Thyroid gland (tissue), 4 donors: Measurements from ENCODE around the gene CUL2. TPM values are rescaled to one million over a fixed set of nuclear protein-coding genes. Genes with fewer than 3 reads are reported as not detected.
"Not testable (repeated sequence)": the region's sequence is repeated elsewhere in the genome, so short reads cannot be mapped to it uniquely, and the experiment has no call there.

ENCODE experiments used
- DNase-seq, 2 donors: peaks; one replicate each; pipeline ENCODE4 v3.0.0-alpha.2; 2019
- H3K27ac ChIP-seq, 3 donors: fragments of 200-600 bp; sonication (generic); 1 replicate in 2 of 3; 2 replicates in 1 of 3; pipeline ENCODE4 v1.5.1; 2016 to 2019; ENCODE audit warnings: mild to moderate bottlenecking in 1 of 3, moderate library complexity in 1 of 3
- H3K27me3 ChIP-seq: fragments of 200-600 bp; sonication (generic); one replicate; pipeline ENCODE4 v1.5.1; 2019
- H3K36me3 ChIP-seq, 2 donors: fragments of 200-600 bp; sonication (generic); one replicate each; pipeline ENCODE4 v1.5.1; 2016 to 2019
- H3K4me1 ChIP-seq, 2 donors: fragments of 200-600 bp; sonication (generic); one replicate each; pipeline ENCODE4 v1.5.1; 2017 to 2019
- H3K4me3 ChIP-seq, 3 donors: fragments of 200-600 bp; sonication (generic); replicated peaks in 1 of 3; 1 replicate in 2 of 3; 2 replicates in 1 of 3; pipeline ENCODE4 v1.5.1; 2016; ENCODE audit warnings: mild to moderate bottlenecking in 1 of 3
- H3K9me3 ChIP-seq: fragments of 200-600 bp; sonication (generic); one replicate; pipeline ENCODE4 v1.5.1; 2017
- POLR2A ChIP-seq, 2 donors: fragments of 450-650 bp; IDR thresholded peaks; one replicate each; pipeline ENCODE4 v1.6.1; 2017; ENCODE audit warnings: antibody characterized with exemption in 2 of 2, mild to moderate bottlenecking in 2 of 2, moderate library complexity in 1 of 2
- WGBS, 2 donors: methylation state at CpG; one replicate each; pipeline ENCODE4 v1.1.5; 2017; 5-methylcytosine and 5-hydroxymethylcytosine counted together
- intact Hi-C: fragments of 100-400 bp; cut with DNase I; formaldehyde crosslinking; loops from one replicate; pipeline ENCODE4 v1.15.1; 2023
- total RNA-seq, 4 donors: library from RNA; depleted of rRNA; stranded (reverse); fragments of >200 nt; gene quantifications; one replicate each; pipeline ENCODE4 v1.2.3, GENCODE V29; 2016
- TF ChIP-seq, protein P1 (sequence below), 6 experiments: fragments of 200-600 bp in 3 of 6; fragments of 450-650 bp in 3 of 6; sonication (generic) in 3 of 6; IDR thresholded peaks; one replicate each; pipeline ENCODE4 v1.5.1; 2016 to 2019; ENCODE audit warnings: antibody characterized with exemption in 6 of 6, mild to moderate bottlenecking in 2 of 6, inconsistent platforms in 1 of 6, moderate library complexity in 1 of 6

CUL2 gene
- total RNA-seq, 4 donors from 2014 or later: 16.5 to 19.0 (median 18.2) TPM

- peak overlapping the region; percentile 70 to 89 (median 85) for H3K27ac ChIP-seq
- H3K36me3 ChIP-seq, intact Hi-C loops, H3K9me3 ChIP-seq, H3K4me3 ChIP-seq, H3K27me3 ChIP-seq, DNase-seq: not testable (repeated sequence)
- WGBS, 2 donors: 92 to 93% methylated on average over 8 of the region's 8 CpGs
- peaks cover 35 to 45% of the 10 kb centered on the region in 2 donors for H3K4me1 ChIP-seq
- TF ChIP-seq, protein P1, sequence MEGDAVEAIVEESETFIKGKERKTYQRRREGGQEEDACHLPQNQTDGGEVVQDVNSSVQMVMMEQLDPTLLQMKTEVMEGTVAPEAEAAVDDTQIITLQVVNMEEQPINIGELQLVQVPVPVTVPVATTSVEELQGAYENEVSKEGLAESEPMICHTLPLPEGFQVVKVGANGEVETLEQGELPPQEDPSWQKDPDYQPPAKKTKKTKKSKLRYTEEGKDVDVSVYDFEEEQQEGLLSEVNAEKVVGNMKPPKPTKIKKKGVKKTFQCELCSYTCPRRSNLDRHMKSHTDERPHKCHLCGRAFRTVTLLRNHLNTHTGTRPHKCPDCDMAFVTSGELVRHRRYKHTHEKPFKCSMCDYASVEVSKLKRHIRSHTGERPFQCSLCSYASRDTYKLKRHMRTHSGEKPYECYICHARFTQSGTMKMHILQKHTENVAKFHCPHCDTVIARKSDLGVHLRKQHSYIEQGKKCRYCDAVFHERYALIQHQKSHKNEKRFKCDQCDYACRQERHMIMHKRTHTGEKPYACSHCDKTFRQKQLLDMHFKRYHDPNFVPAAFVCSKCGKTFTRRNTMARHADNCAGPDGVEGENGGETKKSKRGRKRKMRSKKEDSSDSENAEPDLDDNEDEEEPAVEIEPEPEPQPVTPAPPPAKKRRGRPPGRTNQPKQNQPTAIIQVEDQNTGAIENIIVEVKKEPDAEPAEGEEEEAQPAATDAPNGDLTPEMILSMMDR (IDR thresholded peaks at IDR 0.05): peak in 3 of 6 experiments; percentile 32 to 60 (median 47)
Measured at GRCh38 chr10:34974364-34975065, 115.6 kb downstream of the CUL2 start.

DNA sequence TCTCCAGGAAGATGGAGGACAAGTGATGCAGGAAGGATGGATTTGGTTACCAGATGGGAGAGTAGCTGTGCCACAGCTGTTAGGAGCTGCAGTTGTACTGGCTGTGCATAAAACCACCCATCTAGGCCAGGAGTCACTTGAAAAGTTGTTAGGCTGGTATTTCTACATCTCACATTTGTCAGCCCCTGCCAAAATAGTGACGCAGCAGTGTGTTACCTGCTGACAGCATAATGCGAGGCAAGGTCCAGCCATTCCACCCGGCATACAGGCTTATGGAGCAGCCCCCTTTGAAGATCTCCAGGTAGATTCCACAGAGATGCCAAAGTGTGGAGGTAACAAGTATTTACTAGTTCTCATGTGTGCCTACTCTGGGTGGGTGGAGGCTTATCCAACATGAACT is 116.4 kb downstream of the CUL2 start:
- H3K27me3 ChIP-seq, H3K9me3 ChIP-seq, H3K4me3 ChIP-seq, H3K36me3 ChIP-seq, intact Hi-C loops: not testable (repeated sequence)
- 22 to 34% methylated on average over 2 to 3 of the region's 3 CpGs for WGBS, 2 donors
- peak in 1 of 2 donors; percentile 51 for TF ChIP-seq POLR2A (IDR thresholded peaks at IDR 0.05)
- peak overlapping the region; percentile 70 to 89 (median 85) for H3K27ac ChIP-seq
- peak; percentile 87 to 89 for DNase-seq
- peaks cover 35 to 45% of the 10 kb centered on the region in 2 donors for H3K4me1 ChIP-seq

DNA sequence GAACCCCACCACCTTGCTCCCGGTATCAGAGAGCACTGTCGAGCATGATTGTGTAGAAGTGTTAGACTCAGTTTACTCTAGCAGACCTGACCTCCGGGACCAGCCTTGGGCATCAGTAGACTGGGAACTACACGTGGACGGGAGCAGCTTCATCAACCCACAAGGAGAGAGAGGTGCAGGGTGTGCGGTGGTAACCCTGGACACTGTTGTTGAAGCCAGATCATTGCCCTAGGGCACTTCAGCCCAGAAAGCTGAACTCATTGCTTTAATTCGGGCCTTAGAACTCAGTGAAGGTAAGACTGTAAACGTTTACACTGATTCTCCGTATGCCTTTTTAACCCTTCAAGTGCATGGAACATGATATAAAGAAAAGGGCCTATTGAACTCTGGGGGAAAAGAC is 117.0 kb downstream of the CUL2 start:
- 49% methylated on average over 9 of the region's 9 CpGs for WGBS, 2 donors
- DNase-seq: peak in 1 of 2 donors; percentile 40
- H3K4me3 ChIP-seq, H3K27me3 ChIP-seq, H3K36me3 ChIP-seq, intact Hi-C loops, H3K9me3 ChIP-seq: not testable (repeated sequence)
- Histone ChIP-seq H3K27ac (peak overlapping the region; percentile 68 to 89 (median 85)), H3K4me1 (peaks cover 35 to 48% of the 10 kb centered on the region in 2 donors)

DNA sequence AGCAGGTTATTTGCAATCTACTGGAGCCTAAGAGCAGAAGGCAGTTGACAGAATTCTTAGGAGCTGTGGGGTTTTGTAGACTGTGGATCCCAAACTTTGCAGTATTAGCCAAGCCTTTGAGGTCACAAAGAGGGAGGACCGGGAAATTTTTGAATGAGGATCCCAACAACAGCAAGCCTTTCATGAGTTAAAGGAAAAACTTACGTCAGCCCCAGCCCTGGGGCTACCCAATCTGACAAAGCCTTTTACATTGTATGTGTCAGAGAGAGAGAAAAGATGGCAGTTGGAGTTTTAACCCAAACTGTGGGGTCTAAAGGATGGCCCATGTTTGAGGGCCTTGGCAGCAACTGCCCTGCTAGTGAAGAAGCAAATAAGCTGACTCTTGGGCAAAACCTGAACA is 117.5 kb downstream of the CUL2 start:
- H3K4me1 ChIP-seq: peaks cover 39 to 54% of the 10 kb centered on the region in 2 donors
- DNase-seq, H3K27me3 ChIP-seq, intact Hi-C loops, H3K4me3 ChIP-seq, H3K9me3 ChIP-seq, H3K36me3 ChIP-seq: not testable (repeated sequence)
- WGBS, 2 donors: 61 to 66% methylated on average over 2 of the region's 2 CpGs
- peak overlapping the region; percentile 68 to 89 (median 85) for H3K27ac ChIP-seq

GRCh38 chr10:34971606-34972334 is 118.4 kb downstream of the CUL2 start:
- WGBS, 2 donors: 28 to 43% methylated on average over 12 of the region's 12 CpGs
- H3K27me3 ChIP-seq, intact Hi-C loops, H3K9me3 ChIP-seq, H3K4me3 ChIP-seq, H3K36me3 ChIP-seq: not testable (repeated sequence)
- Histone ChIP-seq H3K4me1 (peaks cover 43 to 62% of the 10 kb centered on the region in 2 donors), H3K27ac (peak overlapping the region; percentile 68 to 89 (median 85))
- DNase-seq: peak; percentile 72 to 83

DNA sequence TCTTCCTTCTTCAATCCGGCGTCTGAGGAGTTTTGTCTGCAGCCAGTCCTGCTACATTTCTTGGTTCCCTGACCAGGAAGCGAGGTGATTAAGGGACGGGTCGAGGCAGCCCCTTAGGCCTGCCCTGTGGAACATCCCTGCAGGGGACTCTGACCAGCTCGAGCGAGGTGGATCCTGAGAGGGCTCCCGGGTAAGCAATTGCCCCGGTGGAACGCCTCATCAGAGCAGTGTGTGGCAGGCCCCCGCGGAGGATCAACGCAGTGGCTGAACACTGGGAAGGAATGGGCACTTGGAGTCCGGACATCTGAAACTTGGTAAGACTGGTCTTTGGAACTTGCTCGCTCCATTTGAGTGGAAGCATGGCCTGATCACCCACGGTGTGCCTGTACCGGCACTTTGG is 121.0 kb downstream of the CUL2 start:
- 82 to 84% methylated on average over 17 of the region's 17 CpGs for WGBS, 2 donors
- peak overlapping the region; percentile 68 to 77 (median 70) for H3K27ac ChIP-seq
- intact Hi-C loops: loop anchor here (10.0 kb wide), 1 partner anchor 304 kb away; no protein-coding TSS in a partner anchor
- TF ChIP-seq, protein P1 (IDR thresholded peaks at IDR 0.05): no peak
- no peak for TF ChIP-seq POLR2A (IDR thresholded peaks at IDR 0.05)
- no peaks in the 10 kb centered on the region for H3K27me3 ChIP-seq
- H3K4me3 ChIP-seq: no peak overlapping the region
- H3K9me3 ChIP-seq: no peaks in the 10 kb centered on the region
- DNase-seq: no peak
- H3K4me1 ChIP-seq: peaks cover 66 to 83% of the 10 kb centered on the region in 2 donors
- no peaks in the 10 kb centered on the region for H3K36me3 ChIP-seq
